Measurements from ENCODE around the gene ZNF814. TPM values are rescaled to one million over a fixed set of nuclear protein-coding genes. Genes with fewer than 3 reads are reported as not detected.

Gene ZNF814
- total RNA-seq = 2.6 and 4.7 TPM in 2 replicates

DNA sequence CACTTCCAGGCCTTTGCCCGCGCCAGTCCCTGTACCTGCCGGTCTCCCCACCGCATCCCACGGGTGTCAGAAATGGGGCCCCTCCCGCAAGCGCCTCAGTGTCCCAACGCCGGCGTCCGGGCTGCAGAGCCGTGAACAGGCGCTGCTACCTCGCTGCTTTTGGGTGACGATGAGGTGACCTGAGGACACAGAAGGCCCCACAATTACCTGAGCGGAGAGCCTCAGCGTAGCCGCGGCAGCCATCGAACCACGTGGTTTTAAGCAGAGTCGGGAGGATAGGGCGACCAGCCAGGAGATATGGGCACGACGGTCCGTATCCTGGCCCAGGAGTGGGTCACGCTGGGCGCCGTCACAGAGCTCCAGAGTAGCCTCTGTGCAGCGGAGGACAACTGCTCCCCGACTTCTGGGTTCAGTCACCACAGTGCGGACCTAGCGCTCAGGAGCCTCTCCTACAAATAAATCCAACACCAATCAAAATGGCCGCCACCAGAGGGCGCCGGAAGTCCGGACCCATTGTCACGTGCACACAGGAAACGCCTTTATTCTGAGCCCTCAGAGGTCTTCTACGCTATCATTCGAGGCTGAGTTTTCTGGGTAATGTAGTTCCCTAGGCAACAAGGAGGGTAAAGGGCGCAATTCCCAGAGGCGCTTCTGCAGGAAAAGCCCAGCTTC lies at the start of gene ZNF814:
ZNF814 (minus strand) TSS at position 478 of the 672 bp plus-strand sequence; CDS start at position 243, 235 bp downstream.

DNA sequence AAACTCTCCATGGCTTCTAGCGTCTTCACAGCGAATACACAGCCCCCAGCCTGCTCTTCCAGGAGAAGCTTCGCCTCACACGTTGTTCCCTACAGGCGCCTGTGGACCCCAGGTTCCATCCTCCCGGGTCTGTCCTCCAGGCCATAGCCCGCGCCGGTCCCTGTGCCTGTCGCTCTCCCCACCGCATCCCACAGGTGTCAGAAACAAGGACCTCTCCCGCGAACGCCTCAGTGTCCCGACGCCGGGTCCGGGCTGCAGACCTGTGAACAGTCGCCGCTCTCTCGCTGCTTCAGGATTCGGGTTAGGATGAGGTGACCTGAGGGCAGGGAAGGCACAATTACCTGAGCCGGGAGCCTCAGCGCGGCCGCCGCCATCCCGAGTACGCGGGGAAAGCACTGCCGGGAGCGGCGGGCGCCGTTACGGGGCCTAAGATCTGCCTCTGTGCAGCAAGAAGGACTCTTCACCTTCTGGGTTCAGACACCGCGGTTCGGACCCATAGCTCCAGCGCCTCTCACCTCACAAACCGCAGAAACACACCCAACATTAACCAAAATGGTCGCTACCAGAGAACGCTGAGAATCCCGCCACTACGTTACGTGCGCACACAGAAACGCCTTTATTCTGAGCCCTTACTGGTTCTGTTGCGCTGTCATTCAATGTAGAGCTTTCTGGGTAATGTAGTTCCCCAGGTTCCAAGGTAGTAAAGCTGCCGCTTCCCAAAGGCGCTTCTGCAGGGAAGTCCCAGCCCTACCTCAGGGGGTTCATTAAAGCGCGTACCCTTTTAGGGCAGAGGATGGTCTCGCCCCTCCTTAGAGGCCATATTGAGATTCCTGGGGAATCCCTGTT lies 46.2 kb upstream of the ZNF814 start, which contains the start of gene ZNF418:
ZNF418 (minus strand) TSS at position 583 of the 846 bp plus-strand sequence. CDS start 1,580 bp downstream, outside the sequence.

DNA sequence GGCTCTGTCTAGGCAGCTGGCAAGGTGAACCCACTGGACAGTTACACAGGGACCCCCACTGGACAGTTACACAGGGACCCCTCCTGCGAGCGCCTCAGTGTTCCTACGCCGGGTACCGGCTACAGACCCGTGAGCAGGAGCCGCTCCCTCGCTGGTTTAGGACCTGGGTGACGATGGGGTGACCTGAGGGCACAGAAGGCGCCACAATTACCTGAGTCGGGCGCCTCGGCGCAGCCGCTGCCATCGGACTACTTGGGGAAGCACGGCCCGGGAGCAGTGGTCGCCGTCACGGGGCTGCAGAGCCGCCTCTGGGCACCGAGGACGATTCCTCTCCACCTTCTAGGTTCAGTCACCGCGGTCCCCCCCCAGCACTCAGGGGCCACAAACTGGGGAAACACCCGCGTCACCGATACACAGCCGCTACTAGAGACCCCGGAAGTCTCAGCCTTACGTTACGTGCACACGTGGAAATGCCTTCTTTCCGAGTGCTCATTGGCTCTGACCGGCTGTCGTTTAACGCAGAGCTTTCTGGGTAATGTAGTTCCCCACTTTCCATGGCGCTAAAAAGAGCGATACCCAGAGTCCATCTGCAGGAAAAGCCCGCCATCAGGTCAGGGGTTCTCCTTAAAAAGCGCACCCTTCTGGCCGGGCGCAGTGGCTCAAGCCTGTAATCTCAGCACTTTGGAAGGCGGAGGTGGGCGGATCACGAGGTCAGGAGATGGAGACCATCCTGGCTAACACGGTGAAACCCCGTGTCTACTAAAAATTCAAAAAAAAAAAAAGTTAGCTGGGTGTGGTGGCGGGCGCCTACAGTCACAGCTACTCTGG lies 27.5 kb upstream of the ZNF814 start, which contains the start of gene ZNF417:
ZNF417 (minus strand) TSS at position 425 of the 828 bp plus-strand sequence; CDS start at position 244, 181 bp downstream.

DNA sequence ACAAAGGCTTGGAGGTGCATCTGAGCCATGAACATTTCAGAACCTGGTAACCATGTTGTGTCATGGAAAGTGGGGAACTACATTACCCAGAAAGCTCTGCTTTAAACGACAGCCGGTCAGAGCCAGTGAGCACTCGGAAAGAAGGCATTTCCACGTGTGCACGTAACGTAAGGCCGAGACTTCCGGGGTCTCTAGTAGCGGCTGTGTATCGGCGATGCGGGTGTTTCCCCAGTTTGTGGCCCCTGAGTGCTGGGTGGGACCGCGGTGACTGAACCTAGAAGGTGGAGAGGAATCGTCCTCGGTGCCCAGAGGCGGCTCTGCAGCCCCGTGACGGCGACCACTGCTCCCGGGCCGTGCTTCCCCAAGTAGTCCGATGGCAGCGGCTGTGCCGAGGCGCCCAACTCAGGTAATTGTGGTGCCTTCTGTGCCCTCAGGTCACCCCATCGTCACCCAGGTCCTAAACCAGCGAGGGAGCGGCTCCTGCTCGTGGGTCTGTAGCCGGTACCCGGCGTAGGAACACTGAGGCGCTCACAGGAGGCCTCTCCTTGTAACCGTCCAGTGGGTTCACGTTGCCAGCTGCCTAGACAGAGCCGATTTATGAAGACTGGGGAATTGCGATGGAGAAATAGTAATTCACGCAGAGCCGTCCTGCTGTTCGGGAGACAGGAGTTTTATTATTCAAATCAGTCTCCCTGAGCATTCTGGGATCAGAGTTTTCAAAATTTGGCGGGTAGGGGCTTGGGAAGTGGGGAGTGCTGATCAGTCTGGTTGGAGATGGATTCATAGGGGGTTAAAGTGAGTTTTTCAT lies 39.0 kb downstream of the ZNF814 start, which contains the start of gene ZNF587:
ZNF587 (plus strand) TSS at position 194 of the 808 bp plus-strand sequence; CDS start at position 374, 180 bp downstream.

DNA sequence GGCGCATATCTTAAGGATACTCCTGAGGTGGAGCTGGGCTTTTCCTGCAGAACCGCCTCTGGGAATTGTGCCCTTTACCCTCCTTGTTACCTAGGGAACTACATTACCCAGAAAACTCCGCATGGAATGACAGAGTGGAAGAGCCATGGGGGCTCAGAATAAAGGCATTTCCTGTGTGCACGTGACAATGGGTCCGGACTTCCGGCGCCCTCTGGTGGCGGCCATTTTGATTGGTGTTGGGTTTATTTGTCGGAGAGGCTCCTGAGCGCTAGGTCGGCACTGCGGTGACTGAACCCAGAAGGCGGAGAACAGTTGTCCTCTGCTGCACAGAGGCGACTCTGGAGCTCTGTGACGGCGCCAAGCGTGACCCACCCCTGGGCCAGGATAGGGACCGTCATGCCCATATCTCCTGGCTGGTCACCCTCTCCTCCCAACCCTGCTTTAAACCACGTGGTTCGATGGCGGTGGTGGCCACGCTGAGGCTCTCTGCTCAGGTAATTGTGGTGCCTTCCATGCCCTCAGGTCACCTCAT lies 58.7 kb downstream of the ZNF814 start, which contains the start of gene ZNF587B:
ZNF587B (plus strand) TSS at position 229 of the 532 bp plus-strand sequence; CDS start at position 459, 230 bp downstream.

DNA sequence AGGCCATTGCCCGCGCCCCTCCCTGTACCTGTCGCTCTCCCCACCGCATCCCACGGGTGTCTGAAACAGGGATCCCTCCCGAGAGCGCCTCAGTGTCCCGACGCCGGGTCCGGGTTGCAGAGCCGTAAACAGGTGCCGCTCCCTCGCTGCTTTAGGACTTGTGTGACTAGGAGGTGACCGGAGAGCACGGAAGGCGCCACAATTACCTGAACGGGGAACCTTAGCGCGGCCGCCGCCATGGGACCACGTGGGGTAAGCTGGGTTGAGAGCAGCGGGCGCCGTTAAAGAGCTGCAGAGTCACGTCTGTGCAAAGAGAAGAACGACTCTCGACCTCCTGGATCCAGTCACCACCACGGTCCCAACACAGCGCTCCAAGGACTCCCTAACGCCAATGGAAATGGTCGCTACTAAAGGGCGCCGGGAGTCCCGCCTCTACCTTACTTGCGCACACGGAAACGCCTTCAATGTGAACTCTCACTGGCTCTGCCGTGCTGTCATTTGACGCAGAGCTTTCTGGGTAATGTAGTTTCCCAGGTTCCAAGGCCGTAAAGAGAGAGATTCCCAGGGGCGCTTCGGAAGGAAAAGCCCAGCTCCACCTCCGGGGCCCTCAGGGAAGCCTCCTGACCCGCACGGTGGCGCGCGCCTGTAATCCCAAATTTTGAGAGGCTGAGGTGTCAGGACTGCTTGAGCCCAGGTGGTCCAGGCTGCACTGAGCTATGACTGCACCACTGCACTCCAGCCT lies 74.2 kb downstream of the ZNF814 start, which contains the start of gene ZNF552:
ZNF552 (minus strand) TSS at position 409 of the 742 bp plus-strand sequence; CDS start at position 239, 170 bp downstream.

Other genes starting within 250 kb of the ZNF814 start
- gene ZSCAN4, start 220.1 kb downstream of the ZNF814 start, total RNA-seq = not detected in 2 replicates
- gene ZNF551, start 207.1 kb downstream of the ZNF814 start, total RNA-seq = 6.0 and 7.9 TPM in 2 replicates
- gene ZNF154, start 179.8 kb downstream of the ZNF814 start, total RNA-seq = 1.3 and 1.4 TPM in 2 replicates
- gene ZNF671, start 161.4 kb downstream of the ZNF814 start, total RNA-seq = 5.7 and 6.7 TPM in 2 replicates
- 8.7 and 14.7 TPM in 2 replicates for gene ZNF776, start 142.2 kb downstream of the ZNF814 start, total RNA-seq
- gene ZNF586, start 119.4 kb downstream of the ZNF814 start, total RNA-seq = 9.6 and 20.1 TPM in 2 replicates
- 3.9 and 7.9 TPM in 2 replicates for gene ZNF552, start 74.1 kb downstream of the ZNF814 start, total RNA-seq
- 8.6 and 20.8 TPM in 2 replicates for gene ZNF587B, start 58.7 kb downstream of the ZNF814 start, total RNA-seq
- gene ZNF587, start 39.2 kb downstream of the ZNF814 start, total RNA-seq = 12.5 and 32.9 TPM in 2 replicates
- gene ZNF417, start 27.6 kb upstream of the ZNF814 start, total RNA-seq = 7.1 and 22.4 TPM in 2 replicates
- gene ZNF418, start 46.4 kb upstream of the ZNF814 start, total RNA-seq = 1.9 and 6.7 TPM in 2 replicates
- gene ZNF256, start 58.7 kb upstream of the ZNF814 start, total RNA-seq = 4.0 and 5.5 TPM in 2 replicates
- gene C19orf18, start 85.5 kb upstream of the ZNF814 start, total RNA-seq = 0.16 and 0.25 TPM in 2 replicates
- gene ZNF606, start 113.8 kb upstream of the ZNF814 start, total RNA-seq = 5.7 and 11.6 TPM in 2 replicates
- gene ZSCAN1, start 145.0 kb upstream of the ZNF814 start, total RNA-seq = 0.16 and 0.25 TPM in 2 replicates
- 0.97 and 2.6 TPM in 2 replicates for gene ZNF135, start 170.2 kb upstream of the ZNF814 start, total RNA-seq
- 15.2 and 19.6 TPM in 2 replicates for gene ZSCAN18, start 209.2 kb upstream of the ZNF814 start, total RNA-seq